Adrenal gland (tissue), 12 donors: Measurements from ENCODE around the gene PTGER3. TPM values are rescaled to one million over a fixed set of nuclear protein-coding genes. Genes with fewer than 3 reads are reported as not detected.

Source experiments
- DNase-seq, 7 donors: peaks; one replicate each; pipeline ENCODE4 v3.0.0-alpha.2; 2019 to 2020
- H3K27ac ChIP-seq, 5 donors: fragments of 200-600 bp; sonication (generic) in 4 of 5; 1 replicate in 3 of 5; 2 replicates in 2 of 5; pipeline versions ENCODE4 v1.5.1 to v1.8.0; 2016 to 2020; ENCODE audit warnings: mild to moderate bottlenecking in 1 of 5
- H3K27me3 ChIP-seq: fragments of 200-600 bp; 2 replicates; pipeline ENCODE4 v1.8.0; 2021
- H3K36me3 ChIP-seq, 2 donors: fragments of 200-600 bp; replicated peaks in 1 of 2; 1 replicate in 1 of 2; 2 replicates in 1 of 2; pipeline versions ENCODE4 v1.5.1 to v1.8.0; 2018 to 2022
- H3K4me1 ChIP-seq, 2 donors: fragments of 200-600 bp; replicated peaks in 1 of 2; 1 replicate in 1 of 2; 2 replicates in 1 of 2; pipeline versions ENCODE4 v1.5.1 to v1.8.0; 2018 to 2021
- H3K4me3 ChIP-seq, 4 donors: fragments of 200-600 bp; sonication (generic) in 3 of 4; one replicate each; pipeline ENCODE4 v1.5.1; 2016 to 2018
- H3K9me3 ChIP-seq, 3 donors: fragments of 200-600 bp; sonication (generic) in 1 of 3; replicated peaks in 1 of 3; 1 replicate in 2 of 3; 2 replicates in 1 of 3; pipeline versions ENCODE4 v1.5.1 to v1.8.0; 2016 to 2021
- CTCF ChIP-seq, 6 experiments: fragments of 450-650 bp in 4 of 6; fragments of 200-600 bp in 2 of 6; sonication (generic) in 1 of 6; IDR thresholded peaks; 1 replicate in 5 of 6; 2 replicates in 1 of 6; pipeline versions ENCODE4 v1.5.1 to v1.8.0; 2016 to 2021; ENCODE audit warnings: antibody characterized with exemption in 6 of 6, mild to moderate bottlenecking in 2 of 6, moderate library complexity in 1 of 6
- POLR2A ChIP-seq, 2 donors: fragments of 450-650 bp; IDR thresholded peaks; one replicate each; pipeline ENCODE4 v1.6.1; 2017; ENCODE audit warnings: antibody characterized with exemption in 2 of 2, mild to moderate bottlenecking in 2 of 2, moderate library complexity in 1 of 2
- WGBS, 4 donors: extraction: QIAGEN DNeasy Blood & Tissue Kit in 2 of 4; methylation state at CpG; one replicate each; pipeline versions ENCODE4 v1.1.5 to v1.1.7; 2013 to 2017; 5-methylcytosine and 5-hydroxymethylcytosine counted together
- intact Hi-C, 2 donors: fragments of 100-400 bp; cut with DNase I; formaldehyde crosslinking; loops; one replicate each; pipeline versions ENCODE4 v1.14.1 to v1.15.0; 2022 to 2023
- polyA plus RNA-seq, 3 donors: library from polyadenylated mRNA; stranded (reverse); fragments of 200-250 nt in 2 of 3; fragments of 350-450 nt in 1 of 3; fragmentation: Illumina TruSeq in 1 of 3; extraction: RNeasy Lipid Tissue Mini Kit (QIAGEN cat#74804) in 1 of 3; gene quantifications; one replicate each; pipeline ENCODE4 v1.2.3, GENCODE V29; 2013 to 2014
- total RNA-seq, 9 donors: library from RNA; depleted of rRNA in 4 of 9; stranded (reverse); fragments of >200 nt in 4 of 9; fragments of 120-200 nt in 1 of 9; fragmentation: NEBNext Ultra II Directional in 1 of 9; extraction: Animal tissue kit (Norgen Biotek cat#: 25700) in 1 of 9; gene quantifications; one replicate each; pipeline versions ENCODE4 v1.1.0 to v1.2.4, GENCODE V29; 2013 to 2023
- donor health status: healthy with polysubstance abuse.
- donor health status: Bipolar disorder and iron deficiency.
- donor health status: DM: yes; HTN: yes; CAD: no.
- donor health status: DM: no; HTN: no; CAD: no.
- donor health status: DM: no; HTN: no; CAD: no.
- donor health status: DM: yes; HTN: yes; CAD: no.

PTGER3 gene
- total and polyA plus RNA-seq, 12 donors: 1.1 to 31.4 (median 10.6) TPM

GRCh38 chr1:71053146-71053545 lies 5.5 kb upstream of the PTGER3 start:
- Histone ChIP-seq H3K4me3 (no peak overlapping the region), H3K36me3 (no peaks in the 10 kb centered on the region), H3K4me1 (peaks cover 0 to under 1% of the 10 kb centered on the region in 2 donors), H3K27ac (no peak overlapping the region), H3K27me3 (peaks cover 4% of the 10 kb centered on the region), H3K9me3 (no peaks in the 10 kb centered on the region)
- intact Hi-C loops: no loop called here
- WGBS, 4 donors: 14 to 43% (median 28%) methylated on average over 1 of the region's 1 CpG
- DNase-seq: no peak
- TF ChIP-seq POLR2A (IDR thresholded peaks at IDR 0.05): no peak
- TF ChIP-seq CTCF (IDR thresholded peaks at IDR 0.05): no peak

GRCh38 chr1:71049951-71050598 lies 2.5 kb upstream of the PTGER3 start:
- peaks cover 12 to 13% of the 10 kb centered on the region in 2 donors for H3K4me1 ChIP-seq
- H3K27me3 ChIP-seq: peaks cover 23% of the 10 kb centered on the region
- TF ChIP-seq CTCF (IDR thresholded peaks at IDR 0.05) (peak; percentile 63 to 87 (median 82)), POLR2A (IDR thresholded peaks at IDR 0.05) (no peak)
- no peak overlapping the region for H3K27ac ChIP-seq
- WGBS, 4 donors: 0% methylated on average over 1 of the region's 1 CpG
- no peaks in the 10 kb centered on the region for H3K36me3 ChIP-seq
- DNase-seq: peak in 3 of 7 donors; percentile 22 to 35 (median 30)
- intact Hi-C loops: loop anchor here (5.0 to 10.0 kb wide), 2 partner anchors 185 to 363 kb away; no protein-coding TSS in a partner anchor
- no peaks in the 10 kb centered on the region for H3K9me3 ChIP-seq
- H3K4me3 ChIP-seq: no peak overlapping the region

- intact Hi-C loops: loop anchor here (5.0 to 10.0 kb wide), 2 partner anchors 182 to 360 kb away; no protein-coding TSS in a partner anchor
- Histone ChIP-seq H3K9me3 (no peaks in the 10 kb centered on the region), H3K27me3 (peaks cover 23% of the 10 kb centered on the region), H3K36me3 (no peaks in the 10 kb centered on the region), H3K27ac (no peak overlapping the region), H3K4me1 (peaks cover 12 to 13% of the 10 kb centered on the region in 2 donors), H3K4me3 (peak overlapping the region in 2 of 4 donors; percentile 34 to 56)
- 4 to 40% (median 5%) methylated on average over 1 to 73 of the region's 73 CpGs for WGBS, 4 donors
- TF ChIP-seq CTCF (IDR thresholded peaks at IDR 0.05): no peak
- no peak for TF ChIP-seq POLR2A (IDR thresholded peaks at IDR 0.05)
- DNase-seq: peak in 1 of 7 donors; percentile 20
Observed at GRCh38 chr1:71046891-71047634, 553 bp downstream of the PTGER3 start.

- H3K4me3 ChIP-seq: no peak overlapping the region
- peaks cover 12 to 13% of the 10 kb centered on the region in 2 donors for H3K4me1 ChIP-seq
- no peak overlapping the region for H3K27ac ChIP-seq
- no peak for DNase-seq
- H3K27me3 ChIP-seq: peaks cover 23% of the 10 kb centered on the region
- no peaks in the 10 kb centered on the region for H3K9me3 ChIP-seq
- intact Hi-C loops: loop anchor here (5.0 to 10.0 kb wide), 2 partner anchors 181 to 358 kb away; no protein-coding TSS in a partner anchor
- 75 to 92% (median 80%) methylated on average over 16 of the region's 16 CpGs for WGBS, 4 donors
- TF ChIP-seq CTCF (IDR thresholded peaks at IDR 0.05) (no peak), POLR2A (IDR thresholded peaks at IDR 0.05) (no peak)
- no peaks in the 10 kb centered on the region for H3K36me3 ChIP-seq
Observed at GRCh38 chr1:71045463-71046028, 2.1 kb downstream of the PTGER3 start.
